ENCODE results near the gene AEBP2.
"Not testable (repeated sequence)": the region's sequence is repeated elsewhere in the genome, so short reads cannot be mapped to it uniquely, and the experiment has no call there.

The AEBP2 gene

GRCh38 chr12:19507823-19508222 is 68.5 kb downstream of the AEBP2 start:
- DNase-seq (ENCODE audit: low read depth in 3 of 3) = no peak

GRCh38 chr12:19510461-19510860 is 71.2 kb downstream of the AEBP2 start:
- DNase-seq (ENCODE audit: low read depth in 3 of 3) = no peak

- DNase-seq (ENCODE audit: low read depth in 3 of 3) = no peak
Observed at GRCh38 chr12:19515179-19515578, 75.9 kb downstream of the AEBP2 start.

- DNase-seq (ENCODE audit: low read depth in 3 of 3) = no peak
Observed at GRCh38 chr12:19517583-19517982, 78.3 kb downstream of the AEBP2 start.

- DNase-seq (ENCODE audit: low read depth in 3 of 3) = no peak
Observed at GRCh38 chr12:19518209-19518608, 78.9 kb downstream of the AEBP2 start.

- no peak for DNase-seq (ENCODE audit: low read depth in 3 of 3)
Observed at GRCh38 chr12:19520646-19521415, 81.5 kb downstream of the AEBP2 start.

- no peak for DNase-seq (ENCODE audit: low read depth in 3 of 3)
Observed at GRCh38 chr12:19525274-19525673, 86.0 kb downstream of the AEBP2 start.

- DNase-seq (ENCODE audit: low read depth in 3 of 3) = no peak
Observed at GRCh38 chr12:19527866-19528265, 88.6 kb downstream of the AEBP2 start.

GRCh38 chr12:19528750-19529149 is 89.5 kb downstream of the AEBP2 start:
- no peak for DNase-seq (ENCODE audit: low read depth in 3 of 3)

GRCh38 chr12:19529951-19530636 is 90.8 kb downstream of the AEBP2 start:
- DNase-seq (ENCODE audit: low read depth in 3 of 3) = no peak

GRCh38 chr12:19530637-19531023 is 91.3 kb downstream of the AEBP2 start:
- DNase-seq (ENCODE audit: low read depth in 3 of 3) = no peak

- no peak for DNase-seq (ENCODE audit: low read depth in 3 of 3)
Observed at GRCh38 chr12:19533567-19533966, 94.3 kb downstream of the AEBP2 start.

GRCh38 chr12:19539071-19539470 is 99.8 kb downstream of the AEBP2 start:
- no peak for DNase-seq (ENCODE audit: low read depth in 3 of 3)

- DNase-seq (ENCODE audit: low read depth in 3 of 3) = no peak
Observed at GRCh38 chr12:19539836-19540235, 100.5 kb downstream of the AEBP2 start.

- no peak for DNase-seq (ENCODE audit: low read depth in 3 of 3)
Observed at GRCh38 chr12:19542606-19543005, 103.3 kb downstream of the AEBP2 start.

- no peak for DNase-seq (ENCODE audit: low read depth in 3 of 3)
Observed at GRCh38 chr12:19544353-19544752, 105.1 kb downstream of the AEBP2 start.

GRCh38 chr12:19545301-19545700 is 106.0 kb downstream of the AEBP2 start:
- no peak for DNase-seq (ENCODE audit: low read depth in 3 of 3)

GRCh38 chr12:19546027-19546426 is 106.7 kb downstream of the AEBP2 start:
- no peak for DNase-seq (ENCODE audit: low read depth in 3 of 3)

- no peak for DNase-seq (ENCODE audit: low read depth in 3 of 3)
Observed at GRCh38 chr12:19546611-19547162, 107.4 kb downstream of the AEBP2 start.

- no peak for DNase-seq (ENCODE audit: low read depth in 3 of 3)
Observed at GRCh38 chr12:19547271-19547671, 108.0 kb downstream of the AEBP2 start.

- no peak for DNase-seq (ENCODE audit: low read depth in 3 of 3)
Observed at GRCh38 chr12:19548834-19549233, 109.5 kb downstream of the AEBP2 start.

GRCh38 chr12:19550626-19551025 is 111.3 kb downstream of the AEBP2 start:
- no peak for DNase-seq (ENCODE audit: low read depth in 3 of 3)

- not testable (repeated sequence) for DNase-seq (ENCODE audit: low read depth in 3 of 3)
Observed at GRCh38 chr12:19552441-19553097, 113.3 kb downstream of the AEBP2 start.

Data from stimulated activated CD4-positive, alpha-beta T cell treated with anti-CD3 and anti-CD28 coated beads, TNF-alpha, amount 100 ng/mL, for 4 hours (primary cell).